Measurements from ENCODE around the gene GPR35.

DNA sequence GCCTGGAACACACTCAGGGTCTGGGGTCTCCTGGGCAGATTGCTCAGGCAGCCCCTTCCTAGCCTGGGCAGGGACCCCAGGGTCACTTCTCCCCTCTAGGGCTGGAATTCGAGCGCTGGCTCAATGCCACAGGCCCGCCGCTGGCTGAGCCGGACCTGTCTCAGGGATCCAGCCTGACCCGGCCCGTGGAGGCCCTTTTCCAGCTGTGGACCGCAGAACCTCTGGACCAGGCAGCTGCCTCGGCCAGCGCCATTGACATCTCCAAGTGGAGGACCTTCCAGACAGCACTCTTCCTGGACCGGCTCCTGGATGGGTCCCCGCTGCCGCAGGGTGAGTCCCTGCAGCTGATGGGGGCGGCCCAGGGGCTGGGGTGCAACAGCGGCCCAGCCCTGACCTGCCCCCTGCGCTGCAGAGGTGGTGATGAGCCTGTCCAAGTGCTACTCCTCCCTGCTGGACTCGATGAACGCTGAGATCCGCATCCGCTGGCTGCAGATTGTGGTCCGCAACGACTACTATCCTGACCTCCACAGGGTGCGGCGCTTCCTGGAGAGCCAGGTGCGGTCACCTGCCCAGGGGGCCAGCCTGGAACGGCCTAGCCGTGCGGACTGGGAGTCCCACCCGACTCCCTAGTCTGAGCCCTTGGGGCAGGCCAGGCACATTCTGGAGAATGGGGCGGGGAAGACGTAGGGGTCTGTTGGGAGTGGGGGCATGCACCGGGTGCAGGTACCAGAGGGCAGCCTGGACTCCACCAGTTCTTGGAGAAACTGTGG, 48.7 kb upstream of the GPR35 start:
- TF ChIP-seq, protein P1, sequence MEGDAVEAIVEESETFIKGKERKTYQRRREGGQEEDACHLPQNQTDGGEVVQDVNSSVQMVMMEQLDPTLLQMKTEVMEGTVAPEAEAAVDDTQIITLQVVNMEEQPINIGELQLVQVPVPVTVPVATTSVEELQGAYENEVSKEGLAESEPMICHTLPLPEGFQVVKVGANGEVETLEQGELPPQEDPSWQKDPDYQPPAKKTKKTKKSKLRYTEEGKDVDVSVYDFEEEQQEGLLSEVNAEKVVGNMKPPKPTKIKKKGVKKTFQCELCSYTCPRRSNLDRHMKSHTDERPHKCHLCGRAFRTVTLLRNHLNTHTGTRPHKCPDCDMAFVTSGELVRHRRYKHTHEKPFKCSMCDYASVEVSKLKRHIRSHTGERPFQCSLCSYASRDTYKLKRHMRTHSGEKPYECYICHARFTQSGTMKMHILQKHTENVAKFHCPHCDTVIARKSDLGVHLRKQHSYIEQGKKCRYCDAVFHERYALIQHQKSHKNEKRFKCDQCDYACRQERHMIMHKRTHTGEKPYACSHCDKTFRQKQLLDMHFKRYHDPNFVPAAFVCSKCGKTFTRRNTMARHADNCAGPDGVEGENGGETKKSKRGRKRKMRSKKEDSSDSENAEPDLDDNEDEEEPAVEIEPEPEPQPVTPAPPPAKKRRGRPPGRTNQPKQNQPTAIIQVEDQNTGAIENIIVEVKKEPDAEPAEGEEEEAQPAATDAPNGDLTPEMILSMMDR (IDR thresholded peaks at IDR 0.05; ENCODE audit: low read depth, low read length): no peak
- no peak for TF ChIP-seq EZH2phosphoT487 (IDR thresholded peaks at IDR 0.05; ENCODE audit: low read depth)

Data from OCI-LY3 (cell line).